Measurements from ENCODE around the gene NAALADL1.

NAALADL1 gene

DNA sequence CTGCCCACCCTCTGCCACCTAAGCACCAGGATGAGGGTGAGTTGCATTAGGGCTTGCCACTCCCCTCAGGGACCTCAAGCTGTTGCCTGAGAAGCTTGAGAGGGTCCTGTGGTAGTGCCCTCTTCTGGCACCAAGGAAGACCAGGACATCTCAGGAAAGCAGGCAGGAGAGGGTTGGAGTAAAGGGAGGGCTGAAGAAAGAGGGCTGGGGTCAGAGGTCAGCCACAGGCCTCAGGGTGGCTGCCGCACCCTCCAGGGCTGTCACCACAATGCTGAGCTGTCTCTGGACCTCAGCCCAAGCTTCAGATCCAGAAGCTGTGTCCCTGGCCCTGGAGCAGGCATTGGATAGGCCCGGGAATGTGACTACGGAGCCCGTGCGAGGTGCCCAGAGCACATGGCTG, 13.3 kb downstream of the NAALADL1 start:
- no peaks in the 10 kb centered on the region for H3K9me3 ChIP-seq (ENCODE audit: control insufficient read depth, low read length)
- no peak overlapping the region for H3K4me2 ChIP-seq (ENCODE audit: low read length, poor library complexity, severe bottlenecking)
- H3K79me1 ChIP-seq (replicated peaks; ENCODE audit: low read length, poor library complexity, severe bottlenecking), result peaks cover 37% of the 10 kb centered on the region
- no peak overlapping the region for H3K18ac ChIP-seq (ENCODE audit: low read depth in 1 of 2, low read length in 2 of 2)
- H3K4me3 ChIP-seq (ENCODE audit: insufficient read depth in 1 of 2, low read depth in 1 of 2, low read length in 2 of 2), result no peak overlapping the region
- no peak for DNase-seq
- H3K4me1 ChIP-seq (ENCODE audit: control insufficient read depth, insufficient read depth, low read depth, low read length), result peaks cover 15% of the 10 kb centered on the region
- H2BK15ac ChIP-seq (ENCODE audit: low read depth, poor library complexity, severe bottlenecking), result no peak overlapping the region
- no peak overlapping the region for H2BK12ac ChIP-seq (ENCODE audit: low read length in 2 of 2)
- H2BK120ac ChIP-seq (ENCODE audit: low read depth, low read length), result no peak overlapping the region
- H3K4ac ChIP-seq (ENCODE audit: low read depth in 1 of 2, low read length in 2 of 2), result no peak overlapping the region
- H4K91ac ChIP-seq (ENCODE audit: low read length), result no peak overlapping the region
- H3K14ac ChIP-seq (ENCODE audit: low read length in 2 of 2), result no peak overlapping the region
- H2AFZ ChIP-seq (ENCODE audit: low read depth, low read length), result no peak overlapping the region
- H4K8ac ChIP-seq (ENCODE audit: low read length), result no peak overlapping the region
- H3K36me3 ChIP-seq (ENCODE audit: control insufficient read depth in 1 of 2, insufficient read depth in 2 of 2, low read depth in 1 of 2, low read length in 2 of 2), result peaks cover 25 to 33% of the 10 kb centered on the region in 2 experiments
- H3K23ac ChIP-seq (ENCODE audit: low read length in 2 of 2), result no peak overlapping the region
- H3K9ac ChIP-seq (ENCODE audit: low read length), result no peak overlapping the region
- H2BK5ac ChIP-seq (ENCODE audit: low read depth, low read length, poor library complexity, severe bottlenecking), result no peak overlapping the region
- H3K27ac ChIP-seq (ENCODE audit: low read length, poor library complexity, severe bottlenecking), result no peak overlapping the region
- WGBS, result 94% methylated on average over 5 of the region's 5 CpGs
- H2AK5ac ChIP-seq (ENCODE audit: low read length, severe bottlenecking), result no peak overlapping the region
- H3K27me3 ChIP-seq (ENCODE audit: control insufficient read depth in 1 of 2, insufficient read depth in 1 of 2, low read length in 2 of 2), result no peaks in the 10 kb centered on the region

DNA sequence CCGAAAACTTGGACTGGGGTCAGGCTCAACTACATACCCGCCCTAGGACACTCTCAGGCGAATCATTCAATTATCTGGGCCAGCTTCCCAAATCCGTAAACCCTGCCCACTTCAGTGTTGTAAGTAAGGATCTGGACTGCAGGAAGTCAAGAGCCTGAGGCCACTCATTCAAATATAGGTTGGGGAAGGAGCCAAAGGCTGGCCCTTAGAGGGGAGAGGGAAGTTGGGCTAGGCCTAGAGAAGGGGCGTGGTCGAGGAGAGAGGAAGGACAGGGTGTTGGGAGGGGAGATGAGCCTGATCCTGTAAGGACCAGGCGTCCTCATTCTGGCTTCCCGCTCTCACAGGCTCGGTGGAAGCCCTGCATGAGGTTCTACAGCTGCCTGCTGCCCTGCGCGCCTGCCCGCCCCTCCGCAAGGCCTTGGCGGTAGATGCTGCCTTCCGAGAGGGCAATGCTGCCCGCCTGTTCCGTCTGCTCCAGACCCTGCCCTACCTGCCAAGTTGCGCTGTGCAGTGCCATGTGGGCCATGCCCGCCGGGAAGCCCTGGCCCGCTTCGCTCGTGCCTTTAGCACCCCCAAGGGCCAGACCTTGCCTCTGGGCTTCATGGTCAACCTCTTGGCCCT, 14.4 kb downstream of the NAALADL1 start:
- no peak overlapping the region for H2BK12ac ChIP-seq (ENCODE audit: low read length in 2 of 2)
- H3K36me3 ChIP-seq (ENCODE audit: control insufficient read depth in 1 of 2, insufficient read depth in 2 of 2, low read depth in 1 of 2, low read length in 2 of 2), result peaks cover 33 to 44% of the 10 kb centered on the region in 2 experiments
- peaks cover 16% of the 10 kb centered on the region for H3K4me1 ChIP-seq (ENCODE audit: control insufficient read depth, insufficient read depth, low read depth, low read length)
- no peaks in the 10 kb centered on the region for H3K9me3 ChIP-seq (ENCODE audit: control insufficient read depth, low read length)
- WGBS, result 98% methylated on average over 23 of the region's 23 CpGs
- H2AK5ac ChIP-seq (ENCODE audit: low read length, severe bottlenecking), result no peak overlapping the region
- H2AFZ ChIP-seq (ENCODE audit: low read depth, low read length), result no peak overlapping the region
- no peak overlapping the region for H3K27ac ChIP-seq (ENCODE audit: low read length, poor library complexity, severe bottlenecking)
- no peaks in the 10 kb centered on the region for H3K27me3 ChIP-seq (ENCODE audit: control insufficient read depth in 1 of 2, insufficient read depth in 1 of 2, low read length in 2 of 2)
- no peak overlapping the region for H3K4ac ChIP-seq (ENCODE audit: low read depth in 1 of 2, low read length in 2 of 2)
- H4K91ac ChIP-seq (ENCODE audit: low read length), result no peak overlapping the region
- no peak overlapping the region for H3K23ac ChIP-seq (ENCODE audit: low read length in 2 of 2)
- H3K4me2 ChIP-seq (ENCODE audit: low read length, poor library complexity, severe bottlenecking), result no peak overlapping the region
- no peak for DNase-seq
- no peak overlapping the region for H2BK15ac ChIP-seq (ENCODE audit: low read depth, poor library complexity, severe bottlenecking)
- peaks cover 37% of the 10 kb centered on the region for H3K79me1 ChIP-seq (replicated peaks; ENCODE audit: low read length, poor library complexity, severe bottlenecking)
- H2BK120ac ChIP-seq (ENCODE audit: low read depth, low read length), result no peak overlapping the region
- H3K18ac ChIP-seq (ENCODE audit: low read depth in 1 of 2, low read length in 2 of 2), result no peak overlapping the region
- H3K14ac ChIP-seq (ENCODE audit: low read length in 2 of 2), result no peak overlapping the region
- peak overlapping the region in 1 of 2 experiments; percentile 15 for H3K4me3 ChIP-seq (ENCODE audit: insufficient read depth in 1 of 2, low read depth in 1 of 2, low read length in 2 of 2)
- no peak overlapping the region for H2BK5ac ChIP-seq (ENCODE audit: low read depth, low read length, poor library complexity, severe bottlenecking)
- peak overlapping the region; percentile 29 for H3K9ac ChIP-seq (ENCODE audit: low read length)
- H4K8ac ChIP-seq (ENCODE audit: low read length), result no peak overlapping the region

DNA sequence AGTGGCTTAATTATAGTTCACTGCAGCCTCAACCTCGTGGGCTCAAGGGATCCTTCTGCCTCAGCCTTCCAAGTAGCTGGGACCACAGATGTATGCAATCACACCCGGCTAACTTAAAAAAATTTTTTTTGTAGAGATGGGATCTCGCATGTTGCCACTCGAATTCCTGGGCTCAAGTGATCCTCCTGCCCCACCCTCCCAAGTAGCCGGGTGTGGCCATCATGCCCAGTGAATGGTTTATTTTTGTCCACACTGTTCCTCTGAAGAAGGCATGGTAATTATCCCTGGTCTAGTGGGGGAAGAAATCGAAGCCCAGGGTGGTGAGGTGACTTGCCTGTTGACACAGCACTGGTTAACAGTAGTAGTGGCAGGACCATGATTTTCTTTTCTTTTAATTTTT, 15.5 kb downstream of the NAALADL1 start:
- Histone ChIP-seq H3K9me3 (ENCODE audit: control insufficient read depth, low read length) (no peaks in the 10 kb centered on the region), H3K18ac (ENCODE audit: low read depth in 1 of 2, low read length in 2 of 2) (no peak overlapping the region), H2AK5ac (ENCODE audit: low read length, severe bottlenecking) (no peak overlapping the region), H2BK15ac (ENCODE audit: low read depth, poor library complexity, severe bottlenecking) (no peak overlapping the region), H3K4me3 (ENCODE audit: insufficient read depth in 1 of 2, low read depth in 1 of 2, low read length in 2 of 2) (no peak overlapping the region), H3K14ac (ENCODE audit: low read length in 2 of 2) (no peak overlapping the region), H3K23ac (ENCODE audit: low read length in 2 of 2) (no peak overlapping the region), H3K4ac (ENCODE audit: low read depth in 1 of 2, low read length in 2 of 2) (no peak overlapping the region), H3K4me2 (ENCODE audit: low read length, poor library complexity, severe bottlenecking) (no peak overlapping the region), H2BK5ac (ENCODE audit: low read depth, low read length, poor library complexity, severe bottlenecking) (no peak overlapping the region), H3K9ac (ENCODE audit: low read length) (no peak overlapping the region), H2BK12ac (ENCODE audit: low read length in 2 of 2) (no peak overlapping the region), H3K27me3 (ENCODE audit: control insufficient read depth in 1 of 2, insufficient read depth in 1 of 2, low read length in 2 of 2) (no peaks in the 10 kb centered on the region), H3K79me1 (replicated peaks; ENCODE audit: low read length, poor library complexity, severe bottlenecking) (peaks cover 37% of the 10 kb centered on the region), H4K8ac (ENCODE audit: low read length) (no peak overlapping the region), H2BK120ac (ENCODE audit: low read depth, low read length) (no peak overlapping the region), H4K91ac (ENCODE audit: low read length) (no peak overlapping the region), H3K4me1 (ENCODE audit: control insufficient read depth, insufficient read depth, low read depth, low read length) (peaks cover 16% of the 10 kb centered on the region), H3K36me3 (ENCODE audit: control insufficient read depth in 1 of 2, insufficient read depth in 2 of 2, low read depth in 1 of 2, low read length in 2 of 2) (peaks cover 42 to 51% of the 10 kb centered on the region in 2 experiments), H3K27ac (ENCODE audit: low read length, poor library complexity, severe bottlenecking) (no peak overlapping the region), H2AFZ (ENCODE audit: low read depth, low read length) (no peak overlapping the region)
- DNase-seq, result no peak
- WGBS, result 92% methylated on average over 6 of the region's 6 CpGs

DNA sequence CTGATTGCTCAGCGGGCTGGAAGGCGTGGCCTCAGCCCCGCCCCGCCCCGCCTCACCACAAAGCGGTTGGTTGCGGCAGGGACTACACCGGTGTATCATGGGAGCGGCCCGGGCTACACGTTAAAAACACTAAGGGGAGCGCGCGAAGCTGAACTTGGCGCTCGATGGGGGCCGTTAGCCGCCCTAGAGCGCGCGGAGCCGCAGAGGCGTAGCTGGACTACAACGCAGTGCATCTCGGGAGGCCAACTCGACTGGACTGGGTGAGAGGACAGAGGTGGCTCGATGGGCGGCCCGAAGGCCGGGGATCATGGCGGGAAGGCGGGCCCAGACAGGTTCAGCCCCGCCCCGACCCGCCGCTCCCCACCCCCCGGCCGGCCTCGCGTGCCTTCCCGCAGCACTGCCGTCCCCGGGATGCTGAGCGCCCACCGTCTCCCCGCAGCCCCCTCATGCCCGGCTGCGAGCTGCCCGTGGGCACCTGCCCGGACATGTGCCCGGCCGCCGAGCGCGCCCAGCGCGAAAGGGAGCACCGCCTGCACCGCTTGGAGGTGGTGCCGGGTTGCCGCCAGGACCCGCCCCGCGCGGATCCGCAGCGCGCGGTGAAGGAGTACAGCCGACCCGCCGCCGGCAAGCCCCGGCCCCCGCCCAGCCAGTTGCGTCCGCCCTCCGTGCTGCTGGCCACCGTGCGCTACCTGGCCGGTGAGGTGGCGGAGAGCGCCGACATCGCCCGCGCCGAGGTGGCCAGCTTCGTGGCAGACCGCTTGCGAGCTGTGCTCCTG, 17.3 kb downstream of the NAALADL1 start, which contains the start of gene SAC3D1:
SAC3D1 (plus strand) TSS at position 364 of the 776 bp plus-strand sequence; CDS start at position 447, 83 bp downstream.
- WGBS, result 1% methylated on average over 76 of the region's 91 CpGs
- peak within 1 kb of the TSS; percentile 88 for H3K9ac ChIP-seq (ENCODE audit: low read length)
- DNase-seq, result peak; percentile 94

More for the DNA sequence above, 17.3 kb downstream of the NAALADL1 start, which contains the start of gene SAC3D1:
- peak within 1 kb of the TSS; percentile 37 to 93 for H3K23ac ChIP-seq (ENCODE audit: low read length in 2 of 2)
- H3K18ac ChIP-seq (ENCODE audit: low read depth in 1 of 2, low read length in 2 of 2), result peak within 1 kb of the TSS; percentile 96
- H2AFZ ChIP-seq (ENCODE audit: low read depth, low read length), result peak within 1 kb of the TSS; percentile 98
- peak within 1 kb of the TSS; percentile 87 to 98 for H3K4me3 ChIP-seq (ENCODE audit: insufficient read depth in 1 of 2, low read depth in 1 of 2, low read length in 2 of 2)
- H2BK15ac ChIP-seq (ENCODE audit: low read depth, poor library complexity, severe bottlenecking), result peak within 1 kb of the TSS; percentile 87
- peak within 1 kb of the TSS in 1 of 2 experiments; percentile 99 for H3K14ac ChIP-seq (ENCODE audit: low read length in 2 of 2)
- H2AK5ac ChIP-seq (ENCODE audit: low read length, severe bottlenecking), result no peak within 1 kb of the TSS
- peak within 1 kb of the TSS in 1 of 2 experiments; percentile 85 for H2BK12ac ChIP-seq (ENCODE audit: low read length in 2 of 2)
- H2BK5ac ChIP-seq (ENCODE audit: low read depth, low read length, poor library complexity, severe bottlenecking), result peak within 1 kb of the TSS; percentile 90
- H3K4me2 ChIP-seq (ENCODE audit: low read length, poor library complexity, severe bottlenecking), result peak within 1 kb of the TSS; percentile 94
- H3K79me1 ChIP-seq (replicated peaks; ENCODE audit: low read length, poor library complexity, severe bottlenecking), result peaks cover 34% of the 10 kb centered on the region
- H3K4ac ChIP-seq (ENCODE audit: low read depth in 1 of 2, low read length in 2 of 2), result peak within 1 kb of the TSS; percentile 58 to 82
- no peak within 1 kb of the TSS for H2BK120ac ChIP-seq (ENCODE audit: low read depth, low read length)
- peaks cover 16% of the 10 kb centered on the region for H3K4me1 ChIP-seq (ENCODE audit: control insufficient read depth, insufficient read depth, low read depth, low read length)
- H3K9me3 ChIP-seq (ENCODE audit: control insufficient read depth, low read length), result no peaks in the 10 kb centered on the region
- H4K8ac ChIP-seq (ENCODE audit: low read length), result peak within 1 kb of the TSS; percentile 90
- peak within 1 kb of the TSS; percentile 98 for H3K27ac ChIP-seq (ENCODE audit: low read length, poor library complexity, severe bottlenecking)
- peak within 1 kb of the TSS; percentile 92 for H4K91ac ChIP-seq (ENCODE audit: low read length)
- peaks cover 51 to 61% of the 10 kb centered on the region in 2 experiments for H3K36me3 ChIP-seq (ENCODE audit: control insufficient read depth in 1 of 2, insufficient read depth in 2 of 2, low read depth in 1 of 2, low read length in 2 of 2)
- no peaks in the 10 kb centered on the region for H3K27me3 ChIP-seq (ENCODE audit: control insufficient read depth in 1 of 2, insufficient read depth in 1 of 2, low read length in 2 of 2)

Measured in mesenchymal stem cell (in vitro differentiated cells and primary cell).